GM18517 (cell line): Measurements from ENCODE around the gene LCE1D.

ENCODE experiments used
- ATAC-seq: cut with Tn5 transposase; IDR thresholded peaks from one replicate; pipeline ENCODE4 v1.9.1; 2021; ENCODE audit warnings: mild to moderate bottlenecking, moderate library complexity; ENCODE audit not compliant: unreplicated experiment

Gene LCE1D, protein sequence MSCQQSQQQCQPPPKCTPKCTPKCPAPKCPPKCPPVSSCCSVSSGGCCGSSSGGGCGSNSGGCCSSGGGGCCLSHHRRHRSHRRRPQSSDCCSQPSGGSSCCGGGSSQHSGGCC

GRCh38 chr1:152796421-152796820, at the start of gene LCE1D:
Gene LCE1D, plus strand, starts transcription at chr1:152796721. Its CDS starts 1,074 bp downstream, at chr1:152797795.
- ATAC-seq, result no peak

DNA sequence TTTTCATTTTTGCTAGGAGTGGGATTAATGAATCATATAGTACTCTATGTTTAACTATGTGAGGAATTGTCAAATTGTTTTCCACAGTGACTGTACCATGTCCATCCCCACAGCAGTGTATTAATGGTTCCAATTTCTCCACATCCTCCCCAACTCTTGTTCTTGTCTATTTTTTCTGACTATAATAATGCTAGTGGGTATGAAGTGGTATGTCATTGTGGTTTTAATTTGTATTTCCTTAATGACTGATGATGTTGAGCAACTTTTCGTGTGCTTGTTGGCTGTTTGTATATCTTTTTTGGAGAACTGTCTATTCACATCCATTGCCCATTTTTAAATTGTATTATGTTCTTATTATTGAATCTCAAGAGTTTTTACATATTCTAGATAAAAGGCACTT, 48.7 kb upstream of the LCE1D start:
- ATAC-seq, result no peak

GRCh38 chr1:152752225-152752624, 44.3 kb upstream of the LCE1D start:
- ATAC-seq, result no peak

- ATAC-seq, result no peak
These were observed 42.9 kb upstream of the LCE1D start for GRCh38 chr1:152753586-152753985.

GRCh38 chr1:152756872-152757271, 39.6 kb upstream of the LCE1D start:
- no peak for ATAC-seq

- no peak for ATAC-seq
These were observed 38.8 kb upstream of the LCE1D start, which contains the start of gene KPRP for GRCh38 chr1:152757747-152758146. Gene KPRP, plus strand, starts transcription at chr1:152758025. Its CDS starts 1,564 bp downstream, at chr1:152759589.

- ATAC-seq, result no peak
These were observed 37.9 kb upstream of the LCE1D start for GRCh38 chr1:152758636-152759035.

DNA sequence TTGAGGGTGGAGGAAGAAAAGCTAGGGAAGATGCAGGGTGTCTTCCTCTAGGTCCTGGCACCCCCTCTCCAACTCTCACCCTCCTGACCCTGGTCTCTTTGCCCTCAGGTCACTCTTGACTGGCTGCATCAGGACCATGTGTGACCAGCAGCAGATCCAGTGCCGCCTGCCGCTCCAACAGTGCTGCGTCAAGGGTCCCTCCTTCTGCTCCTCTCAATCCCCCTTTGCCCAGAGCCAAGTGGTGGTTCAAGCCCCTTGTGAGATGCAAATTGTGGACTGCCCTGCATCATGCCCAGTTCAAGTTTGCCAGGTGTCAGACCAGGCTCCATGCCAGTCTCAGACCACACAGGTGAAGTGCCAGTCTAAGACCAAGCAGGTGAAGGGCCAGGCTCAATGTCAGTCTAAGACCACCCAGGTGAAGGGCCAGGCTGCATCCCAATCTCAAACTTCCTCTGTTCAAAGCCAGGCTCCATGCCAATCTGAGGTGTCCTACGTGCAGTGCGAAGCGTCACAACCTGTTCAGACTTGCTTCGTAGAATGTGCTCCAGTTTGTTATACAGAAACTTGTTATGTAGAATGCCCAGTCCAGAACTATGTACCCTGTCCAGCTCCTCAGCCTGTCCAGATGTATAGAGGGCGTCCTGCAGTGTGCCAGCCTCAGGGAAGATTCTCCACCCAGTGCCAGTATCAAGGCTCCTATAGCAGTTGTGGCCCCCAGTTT, 36.9 kb upstream of the LCE1D start:
- ATAC-seq, result no peak

DNA sequence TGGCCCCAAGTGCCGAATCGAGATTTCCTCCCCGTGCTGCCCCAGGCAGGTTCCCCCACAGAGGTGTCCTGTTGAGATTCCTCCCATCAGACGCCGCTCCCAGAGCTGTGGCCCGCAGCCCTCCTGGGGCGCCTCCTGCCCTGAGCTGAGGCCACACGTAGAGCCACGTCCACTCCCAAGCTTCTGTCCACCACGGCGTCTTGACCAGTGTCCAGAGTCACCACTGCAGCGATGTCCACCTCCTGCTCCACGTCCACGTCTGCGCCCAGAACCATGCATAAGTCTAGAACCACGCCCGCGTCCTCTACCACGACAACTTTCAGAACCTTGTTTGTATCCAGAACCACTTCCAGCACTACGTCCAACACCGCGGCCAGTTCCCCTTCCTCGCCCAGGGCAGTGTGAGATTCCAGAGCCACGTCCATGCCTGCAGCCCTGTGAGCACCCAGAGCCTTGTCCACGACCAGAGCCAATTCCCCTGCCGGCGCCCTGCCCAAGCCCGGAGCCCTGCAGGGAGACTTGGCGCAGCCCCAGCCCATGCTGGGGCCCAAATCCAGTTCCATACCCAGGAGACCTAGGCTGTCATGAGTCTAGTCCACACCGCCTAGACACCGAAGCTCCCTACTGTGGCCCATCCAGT, 35.9 kb upstream of the LCE1D start:
- no peak for ATAC-seq

GRCh38 chr1:152761609-152762213, 34.8 kb upstream of the LCE1D start:
- ATAC-seq, result no peak

- ATAC-seq, result no peak
These were observed 27.5 kb upstream of the LCE1D start for GRCh38 chr1:152768847-152769533.

GRCh38 chr1:152770411-152770810, 26.1 kb upstream of the LCE1D start:
- no peak for ATAC-seq

- ATAC-seq, result no peak
These were observed 21.6 kb upstream of the LCE1D start, which contains the start of gene LCE1F for GRCh38 chr1:152774875-152775274. Gene LCE1F, plus strand, starts transcription at chr1:152775140. Its CDS starts 1,232 bp downstream, at chr1:152776372.

DNA sequence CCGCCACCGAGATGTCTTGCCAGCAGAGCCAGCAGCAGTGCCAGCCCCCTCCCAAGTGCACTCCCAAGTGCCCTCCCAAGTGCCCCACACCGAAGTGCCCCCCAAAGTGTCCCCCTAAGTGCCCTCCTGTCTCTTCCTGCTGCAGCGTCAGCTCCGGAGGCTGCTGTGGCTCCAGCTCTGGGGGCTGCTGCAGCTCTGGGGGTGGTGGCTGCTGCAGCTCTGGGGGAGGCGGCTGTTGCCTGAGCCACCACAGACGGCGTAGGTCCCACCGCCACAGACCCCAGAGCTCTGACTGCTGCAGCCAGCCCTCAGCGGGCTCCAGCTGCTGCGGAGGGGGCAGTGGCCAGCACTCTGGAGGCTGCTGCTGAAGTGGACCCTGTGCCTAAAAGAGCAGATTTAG, 20.2 kb upstream of the LCE1D start:
- ATAC-seq, result no peak

- no peak for ATAC-seq
These were observed 18.9 kb upstream of the LCE1D start for GRCh38 chr1:152777510-152778137.

- no peak for ATAC-seq
These were observed 13.4 kb upstream of the LCE1D start for GRCh38 chr1:152783095-152783494.

- no peak for ATAC-seq
These were observed 10.4 kb upstream of the LCE1D start, which contains the start of gene LCE1E for GRCh38 chr1:152786077-152786476. Gene LCE1E, plus strand, starts transcription at chr1:152786257. Its CDS starts 1,043 bp downstream, at chr1:152787300.

DNA sequence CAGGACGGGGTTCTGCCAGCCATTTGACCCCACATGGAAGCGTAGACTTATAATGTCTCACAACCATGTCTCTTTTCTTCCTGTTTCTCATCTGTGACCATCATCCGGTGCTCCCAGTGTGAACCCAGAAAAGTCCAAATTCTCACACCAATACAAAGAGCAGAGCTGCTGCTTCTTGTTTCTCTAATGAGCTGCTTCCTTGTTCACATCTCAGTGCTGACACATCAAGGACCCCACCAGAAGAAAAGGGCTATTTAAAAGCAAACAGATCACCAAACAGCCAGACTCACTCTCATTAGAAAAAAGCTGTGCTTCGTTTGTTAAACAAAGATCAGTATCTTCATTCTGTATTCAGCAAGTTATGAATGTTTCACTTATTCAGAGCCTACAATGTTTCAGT, 835 bp upstream of the LCE1D start:
- no peak for ATAC-seq

- ATAC-seq, result no peak
These were observed 4.8 kb downstream of the LCE1D start for GRCh38 chr1:152801333-152801732.

- ATAC-seq, result no peak
These were observed 10.1 kb downstream of the LCE1D start, which contains the start of gene LCE1C for GRCh38 chr1:152806576-152806975. Gene LCE1C, minus strand, starts transcription at chr1:152806651. Its CDS starts 1,173 bp downstream, at chr1:152805478.
